OCI-M1 (cell line): ENCODE measurements around the gene CACNA1E.
"Not testable (repeated sequence)": the region's sequence is repeated elsewhere in the genome, so short reads cannot be mapped to it uniquely, and the experiment has no call there.

Source experiments
- DNase-seq: peaks from one replicate; lab custom pipeline; 2025; lab: John Stamatoyannopoulos, UW

The CACNA1E gene

DNA sequence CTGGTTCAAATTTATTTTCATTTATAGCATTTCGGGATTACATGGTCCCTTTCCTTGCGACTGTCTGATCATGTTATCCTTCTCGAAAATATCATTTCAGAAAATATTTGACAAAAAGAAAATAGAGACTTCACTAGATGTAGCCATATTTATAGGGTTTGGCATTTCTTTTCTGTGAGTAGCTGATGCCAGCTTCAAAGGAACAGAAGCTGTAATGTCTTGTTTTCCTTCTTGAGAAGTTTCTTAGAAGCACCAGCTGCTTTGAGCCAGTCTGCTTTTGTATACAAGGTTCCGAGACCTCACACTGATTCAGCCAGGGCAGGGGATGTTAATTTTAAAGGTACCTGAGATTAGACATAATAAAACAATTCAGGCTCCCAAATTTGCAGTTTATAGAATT is 329.9 kb downstream of the CACNA1E start:
- no peak for DNase-seq

DNA sequence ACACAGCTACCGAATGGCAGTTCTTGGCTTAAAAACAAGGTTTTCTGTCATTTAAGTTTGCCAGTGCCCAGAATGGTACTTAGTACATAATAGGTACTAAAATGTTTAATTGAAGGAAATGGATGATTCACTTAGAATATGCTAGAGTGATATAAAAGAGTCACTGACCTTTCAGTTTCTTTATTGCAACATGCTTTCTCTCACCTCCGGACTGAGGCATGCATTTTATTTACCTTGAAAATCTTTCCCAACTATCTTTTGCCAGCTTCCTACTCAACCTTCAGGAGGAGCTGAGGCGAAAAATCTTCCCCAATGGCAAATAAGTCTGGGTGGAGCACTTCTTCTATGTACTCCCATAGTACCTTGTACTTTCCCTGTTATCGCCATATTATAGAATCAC is 333.3 kb downstream of the CACNA1E start:
- DNase-seq = no peak

DNA sequence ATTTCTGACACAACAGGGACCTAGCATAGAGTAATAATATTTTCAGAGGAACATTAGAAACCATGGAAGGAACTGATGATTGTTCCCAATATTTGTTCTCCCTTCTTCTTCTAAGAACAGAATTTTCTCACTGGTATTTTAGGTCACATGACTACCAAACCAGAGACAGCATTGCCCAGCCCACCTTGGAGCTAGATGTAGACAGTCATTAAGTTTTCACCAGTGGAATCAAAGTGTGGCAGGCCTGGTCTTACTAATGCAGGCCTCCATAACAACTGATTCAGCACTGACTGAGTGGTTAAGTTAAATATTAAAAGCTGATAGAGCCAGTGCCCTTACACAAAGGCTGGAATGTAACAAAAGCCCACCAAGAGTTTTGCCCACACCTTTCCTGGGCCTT is 333.8 kb downstream of the CACNA1E start:
- no peak for DNase-seq

DNA sequence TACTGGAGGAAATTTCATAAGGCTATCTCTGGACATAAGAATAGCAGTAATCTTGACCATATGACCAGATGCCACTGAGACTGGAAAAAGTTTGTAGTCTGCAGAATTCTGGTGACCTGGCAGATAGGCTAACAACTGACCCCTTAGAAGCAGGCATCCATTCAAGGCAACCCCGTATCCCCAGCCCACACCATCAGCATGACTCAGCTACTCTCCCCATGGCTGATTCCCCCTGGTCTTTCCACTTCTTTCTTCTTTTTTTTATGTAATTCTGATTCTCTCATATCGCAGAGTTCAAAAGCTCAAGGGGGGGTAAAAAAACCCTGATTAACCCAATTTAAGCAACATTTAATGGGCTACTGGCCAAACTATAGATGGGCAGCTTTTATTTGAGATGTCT is 335.1 kb downstream of the CACNA1E start:
- no peak for DNase-seq

DNA sequence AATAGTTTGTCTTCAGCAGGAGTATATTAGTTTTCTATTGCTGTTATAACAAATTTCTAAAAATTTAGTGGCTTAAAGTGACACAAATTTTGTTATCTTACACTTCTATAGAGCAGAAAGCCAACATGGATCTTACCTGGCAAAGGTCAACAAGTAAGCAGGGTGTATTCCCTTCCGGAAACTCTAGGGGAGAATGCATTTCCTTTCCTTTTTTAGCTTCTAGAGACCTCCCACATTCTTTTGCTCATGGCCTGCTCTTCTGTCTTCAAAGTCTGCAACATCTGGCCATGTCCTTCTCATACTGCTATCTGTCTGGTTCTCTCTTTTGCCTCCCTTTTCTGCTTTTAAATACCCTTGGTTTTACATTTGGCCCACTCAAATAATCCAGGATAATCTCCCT is 335.6 kb downstream of the CACNA1E start:
- no peak for DNase-seq

DNA sequence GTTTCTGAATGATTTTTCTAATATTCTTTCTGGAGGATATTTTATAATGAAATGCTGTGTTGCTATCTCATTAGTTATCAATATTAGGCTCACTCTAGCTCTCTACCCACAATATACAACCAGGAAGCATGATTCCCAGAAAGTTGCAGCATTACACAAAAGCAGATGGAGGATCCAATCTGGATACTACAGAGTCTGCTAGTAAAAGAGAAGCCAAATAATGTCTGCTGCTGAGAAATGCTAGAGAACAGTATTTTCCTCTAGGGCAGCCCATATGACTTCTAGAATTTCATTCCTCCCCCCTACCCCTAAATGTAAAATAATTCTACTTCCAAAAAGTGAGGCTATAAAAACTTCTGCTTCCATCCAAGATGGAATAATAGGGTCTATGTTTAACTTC is 338.4 kb downstream of the CACNA1E start:
- no peak for DNase-seq

DNA sequence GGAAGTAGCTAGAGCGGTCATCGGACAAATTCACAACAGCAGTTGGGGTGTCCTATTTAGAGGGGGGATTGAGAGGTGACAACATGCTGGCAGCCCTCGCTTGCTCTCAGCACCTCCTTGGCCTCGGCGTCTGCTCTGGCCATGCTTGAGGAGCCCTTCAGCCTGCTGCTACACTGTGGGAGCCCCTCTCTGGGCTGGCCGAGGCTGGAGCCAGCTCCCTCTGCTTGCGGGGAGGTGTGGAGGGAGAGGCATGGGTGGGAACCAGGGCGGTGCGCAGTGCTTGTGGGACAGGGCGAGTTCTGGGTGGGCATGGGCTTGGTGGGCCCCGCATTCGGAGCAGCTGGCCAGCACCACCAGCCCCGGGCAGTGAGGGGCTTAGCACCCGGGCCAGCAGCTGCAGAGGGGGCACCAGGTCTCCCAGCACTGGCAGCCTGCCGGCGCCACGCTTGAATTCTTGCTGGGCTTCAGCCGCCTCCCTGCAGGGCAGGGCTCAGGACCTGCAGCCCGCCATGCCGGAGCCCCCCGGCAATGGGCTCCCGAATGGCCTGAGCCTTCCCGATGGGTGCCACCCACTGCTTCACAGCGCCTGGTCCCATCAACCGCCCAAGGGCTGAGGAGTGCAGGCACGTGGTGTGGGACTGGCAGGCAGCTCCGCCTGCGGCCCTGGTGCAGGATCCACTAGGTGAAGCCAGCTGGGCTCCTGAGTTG is 349.0 kb downstream of the CACNA1E start:
- not testable (repeated sequence) for DNase-seq

DNA sequence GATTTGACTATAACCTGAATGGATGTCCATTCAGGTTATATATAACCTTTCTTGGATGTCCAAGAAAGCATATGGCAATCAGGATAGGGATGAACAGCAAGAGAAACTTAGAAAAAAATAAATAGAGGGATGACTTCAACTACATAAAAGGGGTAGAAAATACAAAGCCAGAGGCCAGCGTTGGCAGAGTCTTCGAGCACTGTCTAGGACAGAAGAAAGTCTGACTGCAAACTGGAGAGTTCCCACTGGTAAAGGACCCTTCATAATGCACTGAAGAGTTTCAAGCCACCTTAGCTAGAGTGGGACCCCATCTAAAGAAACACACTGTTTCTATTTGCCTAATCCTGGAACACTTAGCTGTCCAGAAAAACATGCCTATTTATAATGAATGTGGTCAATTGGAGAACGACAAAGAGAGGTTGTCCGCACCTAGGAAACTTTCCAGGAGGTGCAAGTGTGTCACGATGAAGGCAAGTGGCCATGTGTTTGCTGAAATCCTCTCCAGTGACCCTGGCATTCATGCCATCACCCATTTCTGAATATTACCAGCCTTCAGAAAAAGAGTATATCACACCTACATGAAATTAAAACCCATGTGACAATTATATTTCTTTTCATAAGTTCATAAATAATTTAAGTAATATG is 362.8 kb downstream of the CACNA1E start:
- no peak for DNase-seq

DNA sequence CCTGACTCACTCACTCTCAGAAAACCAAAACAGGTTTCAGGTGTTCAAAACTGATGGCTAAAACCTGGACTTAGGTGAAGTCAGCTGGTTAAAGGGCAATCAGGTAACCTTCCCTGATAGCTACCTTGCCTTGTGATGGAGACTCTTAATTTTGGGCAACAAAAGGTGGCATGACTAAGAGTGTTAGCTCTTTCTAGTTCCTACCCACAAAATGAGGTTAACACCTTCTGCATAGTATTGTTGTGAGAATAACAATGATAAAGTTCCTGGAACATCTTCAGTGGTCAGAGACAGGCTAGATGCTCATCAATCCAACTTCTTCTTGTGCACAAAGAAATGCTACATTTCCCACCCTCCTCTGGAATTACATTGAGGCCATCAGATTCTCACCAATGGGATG is 363.4 kb downstream of the CACNA1E start:
- DNase-seq = no peak

DNA sequence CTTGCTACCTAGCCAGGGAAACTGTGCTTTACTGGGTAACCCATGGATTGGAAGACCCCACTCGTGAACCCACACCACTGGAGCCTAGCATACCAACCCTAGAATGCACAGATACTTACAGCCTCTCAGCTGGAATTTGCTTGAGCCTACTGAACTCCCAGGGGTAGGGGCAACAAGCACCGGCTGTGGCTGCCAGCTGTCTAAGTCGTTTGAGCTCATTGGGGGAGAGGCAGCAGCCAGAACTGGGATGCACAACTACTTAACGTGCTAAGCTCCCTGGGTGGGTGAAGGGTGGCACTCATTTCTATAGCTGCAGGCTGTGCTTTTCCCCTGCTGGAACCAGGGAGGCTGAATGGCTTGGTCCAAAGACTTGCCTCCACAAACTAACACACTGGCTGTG is 365.8 kb downstream of the CACNA1E start:
- no peak for DNase-seq

DNA sequence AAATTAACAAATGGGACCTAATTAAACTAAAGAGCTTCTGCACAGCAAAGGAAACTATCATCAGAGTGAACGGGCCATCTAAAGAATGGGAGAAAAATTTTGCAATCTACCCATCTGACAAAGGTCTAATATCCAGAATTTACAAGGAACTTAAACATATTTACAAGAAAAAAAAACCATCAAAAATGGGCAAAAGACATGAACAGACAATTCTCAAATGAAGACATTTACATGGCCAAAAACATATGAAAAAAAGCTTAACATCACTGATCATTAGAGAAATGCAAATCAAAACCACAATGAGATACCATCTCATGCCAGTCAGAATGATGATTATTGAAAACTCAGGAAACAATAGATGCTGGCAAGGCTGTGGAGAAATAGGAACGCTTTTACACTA is 370.9 kb downstream of the CACNA1E start:
- DNase-seq = not testable (repeated sequence)

DNA sequence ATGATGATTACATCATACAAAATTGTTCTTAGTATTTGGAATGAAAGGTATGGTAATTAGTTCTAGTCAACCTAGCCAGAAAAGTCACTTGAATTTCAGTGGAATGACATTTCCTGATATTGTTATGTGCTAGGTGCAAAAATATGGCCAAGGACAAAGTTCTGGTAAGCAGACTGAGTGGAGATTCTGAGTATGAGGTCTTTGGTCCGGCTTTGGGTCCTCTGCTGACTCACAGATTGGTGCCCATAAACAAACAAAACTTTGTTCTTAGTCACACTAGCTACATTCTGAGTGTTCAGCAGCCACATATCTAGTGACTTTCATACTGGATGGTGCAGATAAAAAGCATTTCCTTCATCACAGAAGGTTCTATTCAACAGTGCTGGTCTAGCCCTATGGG is 372.1 kb downstream of the CACNA1E start:
- no peak for DNase-seq
